Left colon (tissue), 2 donors: ENCODE data around the gene LBHD2. TPM values are rescaled to one million over a fixed set of nuclear protein-coding genes. Genes with fewer than 3 reads are reported as not detected.

Source experiments
- ATAC-seq: fragments of 200-7000 bp; cut with Tn5 transposase; one replicate; pipeline ENCODE4 v1.9.1; 2020; ENCODE audit warnings: mild to moderate bottlenecking, moderate library complexity
- DNase-seq, 2 donors: peaks; one replicate each; pipeline ENCODE4 v3.0.0-alpha.2; 2020
- intact Hi-C, 2 donors: fragments of 100-400 bp; cut with DNase I in 1 of 2; cut with micrococcal nuclease in 1 of 2; formaldehyde crosslinking; loops; one replicate each; pipeline versions ENCODE4 v1.11.2 to v1.14.0; 2022; cut with DNase I, micrococcal nuclease
- total RNA-seq, 2 donors: library from RNA; stranded (reverse); fragmentation: NEBNext Ultra II Directional; extraction: Animal tissue kit (Norgen Biotek cat#: 25700); gene quantifications; one replicate each; pipeline ENCODE4 v1.2.1, GENCODE V29; 2021
- donor health status: DM: no; HTN: no; CAD: no.
- donor health status: DM: yes; HTN: yes; CAD: no.

LBHD2 gene
- total RNA-seq, 2 donors from 2014 or later: not detected

DNA sequence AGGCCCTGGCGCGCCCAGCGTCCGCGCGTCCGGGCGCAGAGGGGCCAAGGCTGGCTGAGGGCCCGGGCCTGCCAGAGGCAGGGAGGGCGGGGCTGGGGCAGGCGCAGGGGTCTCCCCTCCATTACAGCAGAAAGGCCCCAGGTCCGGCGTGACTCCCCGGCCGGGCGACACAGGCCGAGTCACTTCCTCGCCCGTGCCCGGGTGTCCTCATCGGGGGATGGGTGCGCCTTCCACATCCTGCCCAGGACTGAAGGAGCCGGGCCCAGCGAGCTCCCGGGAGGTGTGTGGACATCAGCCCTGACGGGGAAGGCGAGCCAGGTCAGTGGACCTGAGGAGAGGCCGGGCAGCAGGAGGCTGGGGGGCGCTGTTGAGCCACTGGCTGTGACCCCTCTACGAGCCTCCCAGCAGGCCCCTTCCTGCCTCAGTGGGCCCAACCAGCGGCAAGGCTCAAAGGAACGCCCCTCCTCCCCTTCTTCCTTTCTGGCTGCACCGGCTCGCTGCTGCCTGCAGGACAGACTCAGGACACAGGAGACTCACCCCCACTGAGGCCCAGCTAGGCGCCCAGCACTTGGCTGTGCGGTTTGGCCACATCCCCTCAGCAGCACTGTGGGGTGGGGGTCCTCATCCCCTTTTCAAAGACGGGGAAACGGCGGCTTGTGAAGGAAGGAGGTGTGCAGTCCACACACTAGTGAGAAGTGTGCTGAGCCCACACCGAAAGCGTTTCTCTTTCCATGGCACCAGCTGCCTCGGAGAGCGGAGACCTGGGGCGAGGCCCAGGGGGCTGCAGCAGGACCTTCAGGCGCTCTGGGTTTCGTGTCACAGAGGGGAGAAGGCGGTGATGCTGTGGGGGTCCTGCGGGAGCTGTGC is 39.9 kb downstream of the LBHD2 start:
- ATAC-seq (peak; percentile 11), DNase-seq (no peak)
- intact Hi-C loops: no loop called here

- DNase-seq (peak in 1 of 2 donors; percentile 24), ATAC-seq (no peak)
- intact Hi-C loops: no loop called here
These were observed 40.5 kb downstream of the LBHD2 start for GRCh38 chr14:103124501-103125001.

DNA sequence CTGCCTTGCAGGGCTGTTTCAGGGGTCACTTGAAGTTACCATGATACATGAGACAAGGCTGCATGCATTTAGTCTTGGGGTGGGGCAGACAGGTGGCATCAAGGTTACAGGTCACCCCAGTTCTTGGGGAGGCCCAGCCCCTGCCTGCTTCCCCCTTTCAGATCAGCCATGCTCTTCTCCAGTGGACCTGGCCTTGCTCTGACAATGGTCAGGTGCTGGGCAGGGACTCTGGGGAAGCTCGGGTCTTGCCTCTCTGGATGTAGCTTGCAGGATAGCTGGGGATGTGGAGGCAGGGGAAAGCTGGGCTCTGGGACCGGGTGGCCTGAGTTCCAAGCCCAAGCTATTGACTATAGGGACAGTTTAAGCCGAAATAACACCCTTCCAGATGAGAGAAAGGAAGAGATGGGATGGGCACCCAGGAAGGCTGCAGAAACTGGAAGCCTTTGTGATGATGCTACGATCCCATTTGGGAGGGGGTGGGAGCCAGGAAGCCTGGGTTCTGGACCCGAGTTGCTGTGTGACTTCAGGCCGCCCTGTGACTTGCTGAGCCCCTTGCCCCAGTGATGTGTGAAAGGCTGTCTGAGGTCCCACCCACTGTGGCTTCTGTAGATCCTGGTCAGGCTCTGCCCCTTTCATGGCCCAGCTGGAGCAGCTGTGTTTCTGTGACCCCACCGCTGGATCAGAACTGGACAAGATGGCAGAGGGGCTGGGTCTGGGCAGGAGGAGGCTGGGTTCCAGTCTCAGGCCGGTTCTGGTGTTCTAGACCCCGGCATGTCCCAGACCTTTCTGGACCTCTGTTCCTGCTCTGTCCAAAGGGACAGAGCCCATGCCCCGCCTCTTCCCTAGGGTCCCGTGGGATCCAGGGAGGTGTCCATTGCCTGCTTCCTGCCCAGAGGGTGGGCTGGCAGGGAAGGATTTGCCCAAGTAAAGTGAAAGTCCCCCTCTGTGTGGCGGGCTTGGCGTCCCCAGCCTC is 41.4 kb downstream of the LBHD2 start:
- intact Hi-C loops: no loop called here
- ATAC-seq (no peak), DNase-seq (no peak)

DNA sequence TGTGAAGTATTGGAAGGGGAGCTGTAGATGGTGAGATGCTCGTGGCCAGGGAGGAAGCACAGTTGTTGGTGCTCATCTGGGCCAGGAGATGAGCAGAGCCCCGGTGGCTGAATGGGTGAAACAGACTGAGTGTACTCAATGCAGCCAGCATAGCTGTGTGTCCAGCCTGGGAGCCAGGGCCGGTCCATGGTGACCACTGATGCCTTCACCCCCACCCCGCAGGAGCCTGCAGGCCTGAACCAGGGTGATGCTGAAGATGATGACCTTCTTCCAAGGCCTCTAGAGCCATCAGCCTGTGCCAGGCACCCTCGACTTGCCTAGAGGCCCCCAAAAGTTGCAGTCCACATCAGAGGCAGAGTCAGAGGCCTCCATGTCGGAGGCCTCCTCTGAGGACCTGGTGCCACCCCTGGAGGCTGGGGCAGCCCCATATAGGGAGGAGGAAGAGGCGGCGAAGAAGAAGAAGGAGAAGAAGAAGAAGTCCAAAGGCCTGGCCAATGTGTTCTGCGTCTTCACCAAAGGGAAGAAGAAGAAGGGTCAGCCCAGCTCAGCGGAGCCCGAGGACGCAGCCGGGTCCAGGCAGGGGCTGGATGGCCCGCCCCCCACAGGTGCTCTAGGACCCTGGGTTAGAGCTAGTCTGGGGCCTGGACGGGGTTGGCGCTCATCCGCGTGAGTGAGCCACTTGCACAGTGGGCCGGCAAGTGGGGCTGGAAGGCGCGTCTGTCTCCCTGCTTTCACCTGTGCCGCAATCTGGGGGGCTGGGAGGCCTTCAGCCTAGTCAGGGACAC is 42.3 kb downstream of the LBHD2 start:
- ATAC-seq: no peak
- no peak for DNase-seq
- intact Hi-C loops: no loop called here

DNA sequence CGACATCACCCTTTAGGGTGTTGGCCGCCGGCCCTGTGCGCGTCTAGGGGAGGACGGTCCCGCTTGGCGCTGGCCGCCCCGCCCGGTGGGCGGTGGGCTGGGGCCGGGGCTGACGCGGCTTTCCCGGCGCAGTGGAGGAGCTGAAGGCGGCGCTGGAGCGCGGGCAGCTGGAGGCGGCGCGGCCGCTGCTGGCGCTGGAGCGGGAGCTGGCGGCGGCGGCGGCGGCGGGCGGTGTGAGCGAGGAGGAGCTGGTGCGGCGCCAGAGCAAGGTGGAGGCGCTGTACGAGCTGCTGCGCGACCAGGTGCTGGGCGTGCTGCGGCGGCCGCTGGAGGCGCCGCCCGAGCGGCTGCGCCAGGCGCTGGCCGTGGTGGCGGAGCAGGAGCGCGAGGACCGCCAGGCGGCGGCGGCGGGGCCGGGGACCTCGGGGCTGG is 42.9 kb downstream of the LBHD2 start:
- peak in 1 of 2 donors; percentile 74 for DNase-seq
- ATAC-seq: peak; percentile 89
- intact Hi-C loops: no loop called here

DNA sequence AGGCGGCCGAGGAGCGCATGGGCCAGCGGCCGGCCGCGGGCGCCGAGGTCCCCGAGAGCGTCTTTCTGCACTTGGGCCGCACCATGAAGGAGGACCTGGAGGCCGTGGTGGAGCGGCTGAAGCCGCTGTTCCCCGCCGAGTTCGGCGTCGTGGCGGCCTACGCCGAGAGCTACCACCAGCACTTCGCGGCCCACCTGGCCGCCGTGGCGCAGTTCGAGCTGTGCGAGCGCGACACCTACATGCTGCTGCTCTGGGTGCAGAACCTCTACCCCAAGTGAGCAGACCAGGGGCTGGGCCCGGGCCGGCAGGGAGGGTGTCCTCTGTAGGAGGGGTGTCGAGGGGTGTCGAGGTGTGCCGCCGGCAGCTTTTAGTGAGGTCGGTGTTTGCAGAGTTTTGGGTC is 43.3 kb downstream of the LBHD2 start:
- ATAC-seq: no peak
- intact Hi-C loops: no loop called here
- DNase-seq: no peak

- intact Hi-C loops: no loop called here
- DNase-seq (no peak), ATAC-seq (no peak)
These were observed 44.0 kb downstream of the LBHD2 start for GRCh38 chr14:103127861-103128598.

- no peak for ATAC-seq
These were observed 44.8 kb downstream of the LBHD2 start for GRCh38 chr14:103128631-103129300.

GRCh38 chr14:103129301-103130016 is 45.4 kb downstream of the LBHD2 start:
- intact Hi-C loops: no loop called here
- DNase-seq: no peak
- ATAC-seq: no peak

More at GRCh38 chr14:103128631-103129300, 44.8 kb downstream of the LBHD2 start:
- intact Hi-C loops: no loop called here
- DNase-seq: no peak

DNA sequence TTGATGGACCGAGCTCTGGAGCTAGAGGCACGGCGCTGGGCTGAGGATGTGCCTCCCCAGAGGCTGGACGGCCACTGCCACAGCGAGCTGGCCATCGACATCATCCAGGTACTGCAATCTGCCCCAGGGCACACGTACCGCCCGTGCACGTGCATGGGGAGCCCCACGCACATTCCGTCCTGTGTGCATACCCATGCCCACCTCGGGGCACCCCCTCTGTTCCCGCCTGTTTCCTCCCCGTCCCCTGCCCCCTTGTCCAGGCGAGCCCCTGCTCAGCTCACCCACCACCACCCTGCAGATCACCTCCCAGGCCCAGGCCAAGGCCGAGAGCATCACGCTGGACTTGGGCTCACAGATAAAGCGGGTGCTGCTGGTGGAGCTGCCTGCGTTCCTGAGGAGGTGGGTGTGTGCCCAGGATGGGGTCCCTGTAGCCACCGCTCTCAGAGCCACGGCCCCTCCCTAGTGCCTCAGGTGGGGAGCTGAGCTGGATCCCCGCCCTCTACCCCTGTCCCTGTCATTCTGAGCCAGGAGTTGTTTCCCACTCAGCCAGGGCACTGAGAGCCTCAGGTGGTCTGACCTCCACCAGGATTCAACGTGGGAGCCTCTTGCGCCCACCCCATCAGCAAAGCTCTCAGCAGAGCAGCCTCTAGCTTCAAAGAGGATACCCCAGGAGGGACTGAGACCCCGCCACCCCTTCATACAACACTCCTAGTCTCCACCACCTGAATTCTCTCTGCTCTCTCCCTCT is 46.2 kb downstream of the LBHD2 start:
- no peak for DNase-seq
- ATAC-seq: no peak
- intact Hi-C loops: no loop called here

GRCh38 chr14:103130965-103131364 is 47.0 kb downstream of the LBHD2 start:
- DNase-seq (no peak), ATAC-seq (no peak)
- intact Hi-C loops: no loop called here

DNA sequence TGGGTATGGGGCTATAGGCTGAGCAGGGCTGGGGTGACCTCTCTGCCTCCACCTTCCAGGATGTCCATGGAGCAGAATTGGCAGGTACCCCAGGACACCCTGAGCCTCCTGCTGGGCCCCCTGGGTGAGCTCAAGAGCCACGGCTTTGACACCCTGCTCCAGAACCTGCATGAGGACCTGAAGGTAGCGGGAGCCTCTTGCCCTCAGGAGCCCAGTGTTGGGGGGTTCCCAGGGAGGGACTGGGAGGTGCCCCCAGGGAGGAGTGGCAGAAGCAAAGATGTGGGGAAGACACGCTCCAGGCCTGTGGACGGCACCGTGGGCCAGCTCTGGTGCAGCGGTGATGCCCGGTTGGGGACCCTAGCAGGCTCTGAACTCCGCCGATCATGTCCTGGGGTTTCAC is 47.6 kb downstream of the LBHD2 start:
- no peak for DNase-seq
- intact Hi-C loops: no loop called here
- ATAC-seq: no peak

DNA sequence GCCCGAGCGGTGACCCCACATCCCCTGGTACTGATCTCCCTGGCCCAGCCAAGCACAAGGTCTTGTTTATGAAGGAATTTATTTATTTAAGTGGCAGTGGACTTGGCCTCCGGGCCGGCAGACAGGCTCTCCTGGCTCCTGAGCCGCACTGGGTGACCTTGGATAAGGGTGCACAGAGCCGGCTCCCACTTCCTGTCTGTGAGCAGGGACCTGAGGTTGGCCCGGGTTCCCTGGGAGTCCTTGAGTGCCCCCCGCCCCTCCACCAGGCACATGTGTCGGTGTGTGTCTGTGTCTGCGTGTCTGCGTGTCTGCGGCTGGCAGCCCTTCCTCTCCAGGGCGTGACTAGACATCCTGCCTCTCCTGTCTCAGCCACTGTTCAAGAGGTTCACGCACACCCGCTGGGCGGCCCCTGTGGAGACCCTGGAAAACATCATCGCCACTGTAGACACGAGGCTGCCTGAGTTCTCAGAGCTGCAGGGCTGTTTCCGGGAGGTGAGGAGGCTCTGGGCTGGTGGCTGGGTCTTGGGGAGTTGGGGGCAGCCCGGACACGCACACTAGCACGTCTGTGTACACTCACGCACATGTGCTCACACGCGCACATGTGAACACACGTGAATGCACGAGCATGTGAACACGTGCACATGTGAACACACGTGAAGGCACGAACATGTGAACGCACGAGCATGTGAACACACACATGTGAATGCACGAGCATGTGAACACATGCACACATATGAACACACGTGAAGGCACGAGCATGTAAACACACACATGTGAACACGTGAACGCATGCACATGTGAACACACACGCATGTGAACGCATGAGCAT is 48.6 kb downstream of the LBHD2 start:
- DNase-seq (no peak), ATAC-seq (no peak)

GRCh38 chr14:103133210-103134140 is 49.5 kb downstream of the LBHD2 start:
- DNase-seq: no peak
- no peak for ATAC-seq

More for the DNA sequence above, 48.6 kb downstream of the LBHD2 start:
- intact Hi-C loops: no loop called here

More at GRCh38 chr14:103133210-103134140, 49.5 kb downstream of the LBHD2 start:
- intact Hi-C loops: no loop called here
